HG02610 (cell line): ENCODE data around the gene PLVAP.

Experiments used
- ATAC-seq: cut with Tn5 transposase; IDR thresholded peaks from one replicate; pipeline ENCODE4 v1.9.1; 2021; ENCODE audit warnings: mild to moderate bottlenecking, moderate library complexity; ENCODE audit not compliant: unreplicated experiment

Gene PLVAP

GRCh38 chr19:17376935-17377600 is at the start of gene PLVAP:
TSS of gene PLVAP (minus strand) at chr19:17377342. CDS start at chr19:17377288, 54 bp downstream.
- no peak for ATAC-seq

GRCh38 chr19:17424743-17425365 is 47.7 kb upstream of the PLVAP start:
- no peak for ATAC-seq

GRCh38 chr19:17423429-17424208 is 46.5 kb upstream of the PLVAP start:
- no peak for ATAC-seq

- no peak for ATAC-seq
Measured at GRCh38 chr19:17421942-17422341, 44.8 kb upstream of the PLVAP start.

- no peak for ATAC-seq
Measured at GRCh38 chr19:17420475-17420924, 43.4 kb upstream of the PLVAP start.

- peak; percentile 87 for ATAC-seq
Measured at GRCh38 chr19:17419621-17420474, 42.7 kb upstream of the PLVAP start, which contains the start of gene MVB12A. TSS of gene MVB12A (plus strand) at chr19:17420047. CDS start at chr19:17420136, 89 bp downstream.

- ATAC-seq: no peak
Measured at GRCh38 chr19:17419154-17419620, 42.0 kb upstream of the PLVAP start.

- ATAC-seq: no peak
Measured at GRCh38 chr19:17418710-17419109, 41.6 kb upstream of the PLVAP start.

GRCh38 chr19:17415121-17415520 is 38.0 kb upstream of the PLVAP start:
- no peak for ATAC-seq

- no peak for ATAC-seq
Measured at GRCh38 chr19:17414097-17414496, 37.0 kb upstream of the PLVAP start.

GRCh38 chr19:17411801-17412200 is 34.7 kb upstream of the PLVAP start:
- no peak for ATAC-seq

- no peak for ATAC-seq
Measured at GRCh38 chr19:17409990-17410389, 32.8 kb upstream of the PLVAP start.

- no peak for ATAC-seq
Measured at GRCh38 chr19:17406887-17407196, 29.7 kb upstream of the PLVAP start.

- no peak for ATAC-seq
Measured at GRCh38 chr19:17406046-17406886, 29.1 kb upstream of the PLVAP start.

GRCh38 chr19:17405250-17406045 is 28.3 kb upstream of the PLVAP start, which contains the start of gene BST2:
TSS of gene BST2 (minus strand) at chr19:17405630. CDS start at chr19:17405575, 55 bp downstream.
- peak; percentile 70 for ATAC-seq

GRCh38 chr19:17404621-17405249 is 27.6 kb upstream of the PLVAP start:
- peak; percentile 25 for ATAC-seq

- no peak for ATAC-seq
Measured at GRCh38 chr19:17404015-17404414, 26.9 kb upstream of the PLVAP start.
